Measurements from ENCODE around the gene KITLG. TPM values are rescaled to one million over a fixed set of nuclear protein-coding genes. Genes with fewer than 3 reads are reported as not detected.
"Not testable (repeated sequence)": the region's sequence is repeated elsewhere in the genome, so short reads cannot be mapped to it uniquely, and the experiment has no call there.

KITLG gene
- total RNA-seq = 1.4 TPM

DNA sequence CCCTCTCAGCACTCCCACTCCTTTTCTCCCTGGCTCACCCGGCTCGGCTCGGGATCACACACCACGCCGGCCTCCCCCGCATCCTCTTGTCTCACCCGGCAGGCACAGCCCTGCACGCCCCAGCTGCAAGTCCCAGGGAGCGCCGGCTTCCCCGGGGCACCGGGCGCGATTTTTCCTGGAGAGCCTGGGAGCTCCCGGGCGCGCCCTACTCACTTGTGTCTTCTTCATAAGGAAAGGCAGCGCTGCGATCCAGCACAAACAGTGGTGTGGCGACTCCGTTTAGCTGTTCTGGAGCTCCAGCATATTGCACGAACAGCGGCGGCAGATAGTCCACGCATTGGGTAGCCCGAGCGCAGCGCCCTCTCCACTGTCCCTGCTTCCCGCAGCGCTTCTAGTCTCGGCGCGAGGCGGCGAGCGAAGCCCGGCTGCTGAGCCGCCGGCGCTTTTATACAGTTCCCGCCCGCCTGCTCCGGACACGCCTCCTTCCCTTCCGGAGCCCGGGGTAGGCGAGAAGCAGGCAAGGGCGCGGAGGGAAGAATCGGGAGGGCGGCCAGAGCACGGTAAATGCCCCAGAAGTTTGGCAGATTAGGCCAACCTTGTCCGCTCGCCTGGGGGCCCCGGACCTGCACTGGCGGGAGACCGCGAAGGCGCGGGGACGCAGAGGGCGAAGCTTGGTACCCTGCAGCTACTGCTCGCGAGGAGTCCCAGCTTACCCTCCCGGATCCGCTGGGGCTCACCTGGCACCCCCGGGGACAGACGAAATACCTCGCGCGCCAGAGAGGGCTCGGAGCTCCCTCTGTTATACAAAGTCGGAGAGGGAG is at the start of gene KITLG:
KITLG (minus strand) TSS at position 421 of the 821 bp plus-strand sequence; CDS start at position 228, 193 bp downstream.
- DNase-seq (ENCODE audit: low spot score) (peak; percentile 89), ATAC-seq (peak; percentile 94)

- no peak for DNase-seq (ENCODE audit: low spot score)
- no peak for ATAC-seq
Observed at GRCh38 chr12:88628856-88629509, 48.7 kb upstream of the KITLG start.

- DNase-seq (ENCODE audit: low spot score); ATAC-seq: not testable (repeated sequence)
Observed at GRCh38 chr12:88628035-88628434, 47.8 kb upstream of the KITLG start.

GRCh38 chr12:88627501-88627900 is 47.2 kb upstream of the KITLG start:
- DNase-seq (ENCODE audit: low spot score) (no peak), ATAC-seq (no peak)

GRCh38 chr12:88625356-88625755 is 45.1 kb upstream of the KITLG start:
- ATAC-seq (no peak), DNase-seq (ENCODE audit: low spot score) (no peak)

- no peak for DNase-seq (ENCODE audit: low spot score)
- no peak for ATAC-seq
Observed at GRCh38 chr12:88624911-88625310, 44.6 kb upstream of the KITLG start.

DNA sequence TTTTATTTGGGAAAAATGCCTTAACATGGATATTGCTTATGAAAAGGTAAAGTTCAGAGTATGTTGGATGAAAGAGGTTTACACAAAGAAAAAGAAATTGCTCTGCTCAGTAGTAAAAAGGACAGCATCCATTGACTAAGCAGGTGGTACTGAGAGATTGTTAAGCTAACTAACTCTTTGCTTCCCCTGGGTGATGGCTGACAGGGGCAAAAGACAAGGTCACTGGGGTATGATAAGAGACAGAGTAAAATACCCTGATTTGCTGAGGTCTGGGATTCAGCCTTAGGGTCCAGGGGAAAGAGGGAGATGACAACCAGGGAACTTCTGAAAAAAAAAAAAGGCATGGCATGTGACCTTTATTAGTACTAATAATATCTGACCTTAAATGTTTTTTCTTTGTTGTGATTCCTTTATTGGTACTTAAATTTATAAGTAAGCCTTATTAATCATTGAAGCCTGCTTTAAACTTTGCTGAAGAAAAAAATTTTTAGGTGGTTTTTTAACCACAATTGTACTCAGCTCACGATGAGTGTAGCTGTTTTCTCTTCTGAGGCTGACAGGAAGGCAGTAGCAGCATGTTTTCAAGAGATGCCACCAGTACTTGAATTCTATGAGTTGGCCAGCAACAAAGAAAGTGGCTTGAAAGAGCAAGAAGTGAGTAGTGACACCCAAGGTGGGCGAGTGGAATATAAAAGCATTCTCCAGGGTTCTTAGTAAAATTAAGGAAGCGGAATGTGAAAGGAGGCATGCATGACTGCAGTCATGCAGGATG is 43.7 kb upstream of the KITLG start:
- ATAC-seq (no peak), DNase-seq (ENCODE audit: low spot score) (no peak)

DNA sequence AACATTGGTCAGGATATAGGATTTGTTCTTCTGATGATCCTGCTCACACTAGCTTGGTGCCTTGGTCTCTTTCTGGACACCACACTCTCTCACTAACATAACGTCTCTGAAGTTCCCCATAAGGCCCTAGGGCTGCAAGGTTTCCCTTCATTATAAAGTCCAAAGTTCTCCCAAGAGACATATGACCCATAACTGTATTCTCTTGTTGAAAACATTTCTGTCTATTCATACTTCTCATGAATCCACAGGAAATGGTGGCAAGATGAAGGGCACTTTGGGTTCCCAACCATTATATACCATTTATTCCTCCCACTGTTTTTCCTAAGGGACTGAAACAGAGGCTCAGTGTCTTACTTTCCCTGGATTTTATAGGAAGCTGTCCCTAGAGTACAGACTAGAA is 37.1 kb upstream of the KITLG start:
- ATAC-seq = no peak
- DNase-seq (ENCODE audit: low spot score) = no peak

GRCh38 chr12:88615490-88615889 is 35.2 kb upstream of the KITLG start:
- ATAC-seq = no peak
- no peak for DNase-seq (ENCODE audit: low spot score)

DNA sequence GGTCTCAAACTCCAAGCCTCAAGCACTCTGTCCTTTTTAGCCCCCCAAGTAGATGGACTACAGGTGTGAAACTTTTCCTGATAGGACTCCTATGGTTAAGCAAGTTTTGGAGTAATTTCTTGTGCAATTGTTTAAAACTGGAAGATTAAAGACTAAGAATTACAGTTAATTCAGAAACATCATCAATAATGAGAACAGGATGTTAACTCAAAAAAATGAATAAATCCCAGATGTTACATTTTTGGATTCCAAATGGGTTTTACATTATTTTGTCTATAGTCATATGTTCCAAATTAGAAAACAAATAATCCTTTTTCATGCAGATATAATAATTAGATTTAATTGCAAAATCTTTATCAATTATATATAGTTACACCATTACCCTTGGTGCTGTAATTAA is 24.4 kb upstream of the KITLG start:
- no peak for ATAC-seq

DNA sequence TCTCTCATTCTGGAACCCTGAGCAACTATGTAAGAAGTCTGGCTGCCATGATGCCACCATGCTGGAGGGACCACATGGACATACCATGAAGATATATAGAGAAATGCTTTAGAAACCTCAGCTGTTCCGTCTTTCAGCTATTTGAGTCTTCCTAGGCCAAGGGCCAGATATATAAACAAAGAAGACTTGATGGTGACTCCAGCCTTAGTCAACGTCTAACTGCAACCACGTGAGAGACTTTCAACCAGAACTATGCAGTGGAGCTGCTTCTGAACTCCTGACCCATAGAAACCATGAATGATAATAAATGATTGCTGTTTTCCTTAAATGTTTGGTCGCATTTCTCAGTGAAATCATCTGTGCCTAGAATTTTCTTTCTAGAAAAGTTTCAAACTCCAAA is 20.0 kb upstream of the KITLG start:
- no peak for DNase-seq (ENCODE audit: low spot score)
- no peak for ATAC-seq

More for the DNA sequence above, 24.4 kb upstream of the KITLG start:
- no peak for DNase-seq (ENCODE audit: low spot score)

DNA sequence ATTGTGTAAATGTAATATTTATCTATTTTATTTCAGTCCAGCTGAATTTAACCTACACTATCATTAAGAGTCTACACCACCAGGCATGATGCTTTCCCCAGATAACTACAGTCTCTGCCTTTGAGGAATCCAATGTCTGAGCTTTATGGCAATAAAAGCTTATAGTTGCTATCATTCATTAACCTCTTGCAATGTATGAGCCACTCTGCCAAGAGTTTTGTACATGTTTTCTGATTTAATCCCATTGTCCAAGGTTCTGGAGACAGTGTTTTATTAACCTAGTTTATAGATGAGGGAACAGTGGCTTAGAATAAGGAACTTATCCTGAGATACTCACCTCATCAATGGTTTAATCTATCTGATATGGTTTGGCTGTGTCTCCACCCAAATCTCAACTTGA is 17.1 kb upstream of the KITLG start:
- ATAC-seq = peak; percentile 19
- DNase-seq (ENCODE audit: low spot score) = no peak

DNA sequence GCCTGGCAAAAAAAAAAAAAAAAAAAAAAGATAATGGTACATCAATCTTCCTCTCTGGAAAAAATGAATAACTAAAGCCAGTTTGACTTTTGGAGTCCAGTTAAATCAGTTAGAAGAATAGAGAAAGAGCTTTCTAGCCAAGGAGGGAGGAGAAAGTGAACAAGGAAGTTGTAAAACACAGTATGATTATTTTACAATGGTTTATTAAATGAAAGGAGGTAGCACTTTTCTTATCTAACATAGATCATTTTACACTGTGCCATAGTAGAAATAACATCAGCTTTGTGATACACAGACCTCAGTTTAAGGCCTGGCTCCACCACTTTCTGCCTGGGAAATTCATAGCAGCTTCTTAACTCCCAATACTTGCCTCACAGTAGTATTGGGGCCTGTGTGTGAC is 15.4 kb upstream of the KITLG start:
- DNase-seq (ENCODE audit: low spot score) (no peak), ATAC-seq (no peak)

DNA sequence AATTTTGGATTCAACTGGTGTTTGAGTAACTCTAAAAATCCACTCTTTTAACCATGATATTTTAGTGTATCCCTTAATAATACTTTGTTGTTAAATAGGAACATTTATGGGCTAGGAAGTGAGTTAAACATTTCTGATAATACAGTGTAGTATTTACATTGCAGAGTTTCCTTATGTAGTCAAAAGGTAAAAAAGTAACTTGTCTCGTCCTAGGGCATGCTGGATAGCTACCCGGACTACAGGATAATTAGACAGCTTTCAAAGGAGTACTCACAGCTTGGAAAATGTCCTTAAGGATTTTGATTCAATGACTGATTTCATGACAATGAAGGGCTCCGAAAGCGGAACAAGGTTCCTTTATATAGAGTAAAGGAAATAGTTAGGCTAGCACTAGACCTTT is 14.5 kb upstream of the KITLG start:
- no peak for DNase-seq (ENCODE audit: low spot score)
- no peak for ATAC-seq

- no peak for DNase-seq (ENCODE audit: low spot score)
Observed at GRCh38 chr12:88591343-88591742, 11.1 kb upstream of the KITLG start.

GRCh38 chr12:88590851-88591250 is 10.6 kb upstream of the KITLG start:
- ATAC-seq = no peak
- no peak for DNase-seq (ENCODE audit: low spot score)

More at GRCh38 chr12:88591343-88591742, 11.1 kb upstream of the KITLG start:
- no peak for ATAC-seq

GRCh38 chr12:88585077-88585476 is 4.8 kb upstream of the KITLG start:
- DNase-seq (ENCODE audit: low spot score) (no peak), ATAC-seq (no peak)

GRCh38 chr12:88579601-88580050 is 645 bp downstream of the KITLG start:
- ATAC-seq = peak; percentile 75

GRCh38 chr12:88579161-88579517 is 1.1 kb downstream of the KITLG start:
- ATAC-seq = peak; percentile 47
- no peak for DNase-seq (ENCODE audit: low spot score)

More at GRCh38 chr12:88579601-88580050, 645 bp downstream of the KITLG start:
- DNase-seq (ENCODE audit: low spot score) = peak; percentile 52

DNA sequence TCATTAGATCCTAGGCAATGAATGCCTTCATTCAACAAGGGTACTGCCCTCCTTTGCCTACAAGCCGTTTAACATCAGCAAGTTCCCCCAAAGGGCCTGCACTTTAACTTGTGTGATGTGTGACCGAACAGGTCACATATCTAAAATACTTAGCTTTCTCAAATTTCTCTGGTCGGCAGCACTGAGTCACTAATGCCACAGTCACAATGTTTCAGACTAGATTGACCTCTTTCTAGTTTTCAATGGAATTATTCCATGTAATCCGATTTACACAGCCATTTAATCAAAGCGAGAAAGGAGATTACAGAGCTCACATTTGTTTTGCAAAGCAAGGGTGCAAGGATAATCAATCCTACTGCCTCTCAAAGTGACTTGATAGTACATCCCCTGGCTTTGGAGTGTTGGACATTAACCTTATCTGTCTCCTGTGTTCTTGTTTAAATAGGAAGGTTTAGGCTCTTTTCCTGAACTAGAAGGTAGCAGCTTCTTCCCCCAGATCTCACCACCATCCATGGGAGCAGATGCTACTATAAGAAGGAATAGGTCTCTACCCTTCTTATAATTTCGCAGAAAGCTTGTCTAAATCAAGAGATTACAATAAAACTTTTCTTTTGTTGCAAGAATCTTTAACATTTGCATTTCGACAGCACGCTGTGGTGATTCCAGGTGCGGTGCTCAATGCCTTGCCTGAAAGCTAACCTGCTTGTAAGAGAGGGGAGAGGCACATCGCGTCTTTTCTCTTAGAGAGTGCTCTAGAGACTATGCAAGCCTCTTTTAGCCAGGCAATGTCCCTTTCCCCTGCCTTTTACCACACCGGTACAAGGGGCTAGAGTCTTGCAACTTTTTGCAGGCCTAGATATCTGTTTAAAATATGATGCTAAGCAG is 1.8 kb downstream of the KITLG start:
- no peak for ATAC-seq
- DNase-seq (ENCODE audit: low spot score) = no peak

Data from left lobe of liver (tissue), 2 donors.